Fibroblast of villous mesenchyme (primary cell): ENCODE data around the gene BIN1. TPM values are rescaled to one million over a fixed set of nuclear protein-coding genes. Genes with fewer than 3 reads are reported as not detected.

Experiments
- DNase-seq: peaks from one replicate; pipeline ENCODE4 v3.0.0-alpha.2; 2010; ENCODE audit warnings: low read depth
- H3K4me3 ChIP-seq: 2 replicates; pipeline ENCODE4 v1.5.1; 2011; ENCODE audit warnings: low read depth, mild to moderate bottlenecking, low read length
- CTCF ChIP-seq: IDR thresholded peaks from 2 replicates; pipeline ENCODE4 v1.5.1; 2012; ENCODE audit warnings: low read depth, mild to moderate bottlenecking, low read length; ENCODE audit not compliant: insufficient read depth
- total RNA-seq: library from RNA; depleted of rRNA; stranded (reverse); fragments of >200 nt; gene quantifications from 2 replicates; pipeline ENCODE4 v1.2.3, GENCODE V29; 2012

BIN1 gene
- total RNA-seq, 1 donor, result 75.6 TPM

GRCh38 chr2:127041259-127041970, 65.5 kb downstream of the BIN1 start:
- TF ChIP-seq CTCF, result no peak
- DNase-seq, result no peak
- no peak overlapping the region for H3K4me3 ChIP-seq

DNA sequence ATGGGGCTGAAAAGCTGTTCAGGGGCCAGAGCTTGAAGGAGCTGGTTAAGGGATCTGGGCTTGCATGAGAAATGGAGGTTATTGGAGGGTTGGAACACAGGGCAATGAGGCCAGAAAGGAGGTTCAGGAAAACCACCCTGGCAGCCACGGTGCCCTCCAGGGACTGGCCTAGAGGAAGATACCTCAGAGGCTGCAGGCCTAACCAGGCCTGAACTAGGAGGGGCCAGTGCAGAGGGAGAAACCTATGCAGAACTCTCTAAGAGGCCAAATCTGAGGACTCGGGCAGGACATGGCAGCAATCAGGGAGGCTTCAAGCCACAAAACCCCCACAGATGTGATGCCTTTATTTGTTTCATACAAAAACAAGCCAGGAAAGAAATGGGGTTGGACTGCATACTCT, 66.8 kb downstream of the BIN1 start:
- no peak for DNase-seq
- no peak overlapping the region for H3K4me3 ChIP-seq
- TF ChIP-seq CTCF, result no peak

DNA sequence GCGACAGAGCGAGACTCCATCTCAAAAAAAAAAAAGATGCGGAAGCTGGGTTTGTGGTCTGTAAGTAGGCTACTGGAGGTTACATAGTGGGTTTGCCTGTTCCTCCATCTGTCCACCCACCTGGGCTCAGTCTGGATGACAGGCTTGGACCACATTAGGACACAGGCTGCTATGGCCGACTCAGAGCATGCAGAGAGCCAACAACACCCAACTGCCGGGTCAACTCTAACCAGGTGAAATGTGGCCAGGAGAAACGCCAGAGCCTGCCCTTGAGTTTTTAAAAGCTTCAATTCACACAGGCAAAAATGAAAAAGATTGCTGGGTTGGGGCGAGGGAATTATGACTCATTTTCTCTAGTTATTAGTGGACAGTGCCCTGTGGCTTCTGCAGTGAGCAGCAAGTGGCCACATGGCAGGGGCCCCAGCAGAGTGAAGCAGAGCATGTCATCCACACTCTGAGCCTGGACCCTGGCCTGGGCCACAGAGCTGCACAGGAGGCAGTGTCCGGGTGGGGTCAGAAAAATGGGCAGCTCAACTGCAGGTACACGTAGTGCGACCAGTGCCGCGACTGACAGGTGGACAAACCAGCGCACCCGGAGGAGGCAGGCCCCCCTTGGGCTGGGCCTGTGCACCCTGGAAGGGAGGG, 67.4 kb downstream of the BIN1 start:
- no peak for DNase-seq
- no peak overlapping the region for H3K4me3 ChIP-seq
- TF ChIP-seq CTCF, result no peak

- TF ChIP-seq CTCF, result no peak
- no peak for DNase-seq
- no peak overlapping the region for H3K4me3 ChIP-seq
Observed at GRCh38 chr2:127037476-127037875, 69.5 kb downstream of the BIN1 start.

- no peak overlapping the region for H3K4me3 ChIP-seq
- peak; percentile 59 for DNase-seq
- TF ChIP-seq CTCF, result no peak
Observed at GRCh38 chr2:127034883-127035611, 71.9 kb downstream of the BIN1 start.

DNA sequence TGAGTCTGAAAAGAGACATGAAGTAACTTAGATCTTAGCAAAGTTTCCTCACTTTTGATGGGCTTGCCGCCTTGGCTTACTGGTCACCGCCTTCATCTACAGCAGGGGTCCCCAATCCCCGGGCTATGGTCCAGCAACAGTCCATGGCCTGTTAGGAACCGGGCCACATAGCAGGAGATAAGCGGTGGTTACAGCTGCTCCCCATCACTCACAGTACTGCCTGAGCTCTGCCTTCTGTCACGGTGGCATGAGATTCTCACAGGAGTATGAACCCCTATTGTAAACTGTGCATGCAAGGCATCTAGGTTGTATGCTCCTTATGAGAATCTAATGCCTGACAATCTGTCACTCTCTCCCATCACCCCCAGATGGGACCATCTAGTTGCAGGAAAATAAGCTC, 72.9 kb downstream of the BIN1 start:
- DNase-seq, result no peak
- H3K4me3 ChIP-seq, result no peak overlapping the region
- no peak for TF ChIP-seq CTCF
